Heart left ventricle (tissue), 16 donors: ENCODE results near the gene COG2. TPM values are rescaled to one million over a fixed set of nuclear protein-coding genes. Genes with fewer than 3 reads are reported as not detected.

Experiments
- ATAC-seq, 4 donors: fragments of 200-7000 bp; cut with Tn5 transposase; one replicate each; pipeline ENCODE4 v1.9.1; 2020 to 2022; ENCODE audit warnings: moderate library complexity in 4 of 4, mild to moderate bottlenecking in 3 of 4, moderate number of reproducible peaks in 1 of 4
- DNase-seq, 5 donors: peaks; one replicate each; pipeline ENCODE4 v3.0.0-alpha.2; 2020
- H3K27ac ChIP-seq, 12 donors: fragments of 200-600 bp; sonication (generic) in 4 of 12; one replicate each; pipeline versions ENCODE4 v1.5.0 to v1.8.0; 2016 to 2022; ENCODE audit warnings: mild to moderate bottlenecking in 2 of 12
- H3K27me3 ChIP-seq, 9 donors: fragments of 200-600 bp; sonication (generic) in 2 of 9; one replicate each; pipeline versions ENCODE4 v1.5.1 to v1.8.0; 2016 to 2022; ENCODE audit warnings: mild to moderate bottlenecking in 3 of 9
- H3K36me3 ChIP-seq, 9 donors: fragments of 200-600 bp; sonication (generic) in 2 of 9; one replicate each; pipeline versions ENCODE4 v1.5.0 to v1.8.0; 2018 to 2022; ENCODE audit warnings: mild to moderate bottlenecking in 2 of 9
- H3K4me1 ChIP-seq, 12 donors: fragments of 200-600 bp; sonication (generic) in 4 of 12; one replicate each; pipeline versions ENCODE4 v1.5.0 to v1.8.0; 2016 to 2022; ENCODE audit warnings: mild to moderate bottlenecking in 3 of 12
- H3K4me3 ChIP-seq, 12 donors: fragments of 200-600 bp; sonication (generic) in 4 of 12; one replicate each; pipeline versions ENCODE4 v1.5.0 to v1.8.0; 2017 to 2022; ENCODE audit warnings: mild to moderate bottlenecking in 9 of 12, moderate library complexity in 4 of 12
- H3K9me3 ChIP-seq, 12 donors: fragments of 200-600 bp; sonication (generic) in 4 of 12; one replicate each; pipeline versions ENCODE4 v1.5.0 to v1.8.0; 2016 to 2022; ENCODE audit warnings: mild to moderate bottlenecking in 1 of 12
- CTCF ChIP-seq, 12 donors: fragments of 200-600 bp; sonication (generic) in 4 of 12; IDR thresholded peaks; one replicate each; pipeline versions ENCODE4 v1.5.0 to v1.8.0; 2018 to 2022; ENCODE audit warnings: antibody characterized with exemption in 12 of 12, mild to moderate bottlenecking in 5 of 12
- POLR2A ChIP-seq, 2 donors: fragments of 450-650 bp; IDR thresholded peaks; one replicate each; pipeline ENCODE4 v1.6.1; 2017; ENCODE audit warnings: antibody characterized with exemption in 2 of 2, mild to moderate bottlenecking in 2 of 2, moderate library complexity in 2 of 2
- WGBS, 4 donors: extraction: QIAGEN DNeasy Blood & Tissue Kit in 2 of 4; methylation state at CpG; one replicate each; pipeline versions ENCODE4 v1.1.5 to v1.1.7; 2013 to 2018; 5-methylcytosine and 5-hydroxymethylcytosine counted together
- intact Hi-C, 10 donors: fragments of 100-400 bp; cut with DNase I; formaldehyde crosslinking; loops; one replicate each; pipeline versions ENCODE4 v1.11.1 to v1.14.2; 2022
- polyA plus RNA-seq, 2 donors: library from polyadenylated mRNA; stranded (reverse); fragments of 200-250 nt; gene quantifications; one replicate each; pipeline ENCODE4 v1.2.3, GENCODE V29; 2013
- total RNA-seq, 9 donors: library from RNA; depleted of rRNA in 2 of 9; stranded (reverse); fragments of >200 nt in 2 of 9; fragmentation: NEBNext Ultra II Directional in 3 of 9; extraction: Animal tissue kit (Norgen Biotek cat#: 25700) in 3 of 9; gene quantifications; one replicate each; pipeline versions ENCODE4 v1.1.0 to v1.2.4, GENCODE V29; 2016 to 2023
- donor health status: ischemic (EF 13 %, LVEDD 7.1; RV severe dilation, severe dysfunction).
- donor health status: healthy with polysubstance abuse.
- donor health status: DM: no; HTN: yes; CAD: no.
- donor health status: DM: no; HTN: no; CAD: no.
- donor health status: ischemic (EF 25% LVEDD 6.9; RV normal size, moderate dysfunction).
- donor health status: ischemic (EF 25% LVEDD 5.7; RV mildly dilated, moderate dysfunction).
- donor health status: healthy.
- donor health status: DM: yes; HTN: yes; CAD: no.
- donor health status: ischemic (EF 35%, LVEDD 5.7; RV mildly dilated, moderate dysfunction).
- donor health status: nonischemic (EF 11% LVEDD 7.7; RV severe dilation, severe dysfunction).
- donor health status: DM: yes; HTN: yes; CAD: no.
- donor health status: PGD.
- donor health status: ischemic (EF 29% LVEDD 5.4; RV normal size, mild dysfunction).
- donor health status: nonischemic (EF 23%, LVEDD 6.1; RV moderate dilation, normal function).

The COG2 gene
- total and polyA plus RNA-seq, 11 donors = 9.2 to 31.4 (median 25.1) TPM

DNA sequence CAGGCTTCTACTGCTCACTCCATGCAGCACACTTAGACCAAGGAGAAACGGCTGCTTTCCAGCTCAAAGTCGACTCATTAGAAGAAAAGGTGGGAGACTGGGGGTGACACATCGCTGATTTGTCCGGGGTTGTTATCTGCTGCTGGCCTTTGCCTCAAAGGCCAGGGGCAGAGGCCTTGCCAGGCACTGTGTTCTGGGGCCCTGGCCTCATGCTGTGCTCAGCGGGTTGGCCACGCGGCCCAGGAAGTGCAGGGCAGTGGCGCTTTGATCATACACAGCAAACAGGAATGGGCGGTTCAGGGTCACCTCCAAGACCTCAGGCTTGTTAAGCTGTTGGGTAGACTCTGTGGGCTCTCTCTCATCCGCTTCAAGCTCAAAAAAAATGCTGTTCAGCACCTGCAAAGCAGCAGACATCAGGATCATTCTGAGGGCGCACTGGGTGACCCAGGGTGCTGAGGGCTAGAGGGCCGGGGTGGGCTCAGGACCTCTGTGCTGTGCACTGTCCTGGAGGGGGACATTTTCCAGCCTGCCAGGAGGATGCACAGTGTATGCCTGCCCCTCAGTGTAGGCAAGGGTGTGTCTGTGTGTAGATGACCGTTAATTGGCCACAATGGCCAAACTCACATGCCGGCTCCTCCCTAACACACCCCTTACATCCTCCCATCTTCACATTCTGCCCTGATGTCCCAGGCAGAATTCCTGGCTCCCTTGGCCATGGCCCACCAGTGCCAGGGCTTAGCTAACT is 60.8 kb downstream of the COG2 start:
- intact Hi-C loops = no loop called here
- Histone ChIP-seq H3K27me3 (no peaks in the 10 kb centered on the region), H3K36me3 (peaks cover 0 to 40% (median 20%) of the 10 kb centered on the region in 9 donors), H3K9me3 (no peaks in the 10 kb centered on the region), H3K4me3 (no peak overlapping the region), H3K4me1 (peaks cover 0 to 5% (median 0%) of the 10 kb centered on the region in 12 donors), H3K27ac (no peak overlapping the region)
- TF ChIP-seq CTCF (IDR thresholded peaks at IDR 0.05) (no peak), POLR2A (IDR thresholded peaks at IDR 0.05) (no peak)
- no peak for DNase-seq
- ATAC-seq = no peak
- 68 to 72% (median 69%) methylated on average over 14 of the region's 14 CpGs for WGBS, 4 donors

- Histone ChIP-seq H3K4me3 (no peak overlapping the region), H3K36me3 (peaks cover 0 to 41% (median 20%) of the 10 kb centered on the region in 9 donors), H3K9me3 (no peaks in the 10 kb centered on the region), H3K4me1 (peaks cover 0 to 7% (median 0%) of the 10 kb centered on the region in 12 donors), H3K27ac (no peak overlapping the region), H3K27me3 (no peaks in the 10 kb centered on the region)
- DNase-seq (no peak), ATAC-seq (no peak)
- intact Hi-C loops = no loop called here
- TF ChIP-seq POLR2A (IDR thresholded peaks at IDR 0.05) (no peak), CTCF (IDR thresholded peaks at IDR 0.05) (no peak)
- 95 to 97% (median 96%) methylated on average over 6 to 8 of the region's 8 CpGs for WGBS, 4 donors
Observed at GRCh38 chr1:230703679-230704385, 61.6 kb downstream of the COG2 start.

GRCh38 chr1:230704830-230705229 is 62.5 kb downstream of the COG2 start:
- Histone ChIP-seq H3K9me3 (no peaks in the 10 kb centered on the region), H3K4me3 (no peak overlapping the region), H3K27ac (no peak overlapping the region), H3K36me3 (peaks cover 0 to 51% (median 24%) of the 10 kb centered on the region in 9 donors), H3K27me3 (no peaks in the 10 kb centered on the region), H3K4me1 (peaks cover 0 to 16% (median 0%) of the 10 kb centered on the region in 12 donors)
- intact Hi-C loops = no loop called here
- ATAC-seq (no peak), DNase-seq (no peak)
- WGBS, 4 donors = 87 to 92% (median 91%) methylated on average over 7 of the region's 7 CpGs
- TF ChIP-seq CTCF (IDR thresholded peaks at IDR 0.05) (no peak), POLR2A (IDR thresholded peaks at IDR 0.05) (no peak)

- intact Hi-C loops = no loop called here
- TF ChIP-seq CTCF (IDR thresholded peaks at IDR 0.05) (no peak), POLR2A (IDR thresholded peaks at IDR 0.05) (no peak)
- DNase-seq (no peak), ATAC-seq (no peak)
- Histone ChIP-seq H3K27me3 (no peaks in the 10 kb centered on the region), H3K9me3 (no peaks in the 10 kb centered on the region), H3K36me3 (peaks cover 0 to 57% (median 25%) of the 10 kb centered on the region in 9 donors), H3K27ac (no peak overlapping the region), H3K4me1 (peaks cover 0 to 16% (median 0%) of the 10 kb centered on the region in 12 donors), H3K4me3 (no peak overlapping the region)
- 86 to 92% (median 90%) methylated on average over 18 of the region's 18 CpGs for WGBS, 4 donors
Observed at GRCh38 chr1:230705289-230706019, 63.2 kb downstream of the COG2 start.
